Naive thymus-derived CD8-positive, alpha-beta T cell (primary cell): ENCODE data around the gene M6PR. TPM values are rescaled to one million over a fixed set of nuclear protein-coding genes. Genes with fewer than 3 reads are reported as not detected.
"Not testable (repeated sequence)": the region's sequence is repeated elsewhere in the genome, so short reads cannot be mapped to it uniquely, and the experiment has no call there.

Source experiments
- ATAC-seq, 2 donors: fragments of 150-1000 bp; cut with Tn5 transposase in 1 of 2; sonication (Bioruptor Pico), chemical (Tn5 transposase) in 1 of 2; 1 replicate in 1 of 2; 2 replicates in 1 of 2; pipeline ENCODE4 v1.10.0; 2021; ENCODE audit warnings: mild to moderate bottlenecking in 2 of 2, moderate library complexity in 2 of 2
- POLR2A ChIA-PET: fragments of 350-600 bp; sonication (Branson Sonifier 250); formaldehyde crosslinking; loops from one replicate; lab custom pipeline; 2021; ENCODE audit warnings: antibody characterized with exemption; lab: Charles Lee
- DNase-seq, 10 donors: peaks; one replicate each; pipeline versions ENCODE4 v3.0.0 to v3.0.0-alpha.2; 2020 to 2022
- H3K27ac Mint-ChIP-seq, 10 donors: one replicate each; pipeline ENCODE4 v1.8.0; 2020 to 2022; ENCODE audit warnings: mild to moderate bottlenecking in 10 of 10, mixed read lengths in 10 of 10, moderate library complexity in 4 of 10, inconsistent platforms in 1 of 10
- H3K27me3 Mint-ChIP-seq, 5 donors: one replicate each; pipeline ENCODE4 v1.8.0; 2021 to 2022; ENCODE audit warnings: mixed read lengths in 5 of 5
- H3K36me3 Mint-ChIP-seq, 3 donors: one replicate each; pipeline ENCODE4 v1.8.0; 2020 to 2022; ENCODE audit warnings: mixed read lengths in 3 of 3, mild to moderate bottlenecking in 2 of 3, inconsistent platforms in 1 of 3
- H3K4me1 Mint-ChIP-seq, 4 donors: one replicate each; pipeline ENCODE4 v1.8.0; 2021 to 2022; ENCODE audit warnings: mixed read lengths in 4 of 4
- H3K4me3 Mint-ChIP-seq, 10 donors: one replicate each; pipeline ENCODE4 v1.8.0; 2020 to 2022; ENCODE audit warnings: mild to moderate bottlenecking in 10 of 10, mixed read lengths in 10 of 10, moderate library complexity in 6 of 10, inconsistent platforms in 1 of 10
- H3K9me3 Mint-ChIP-seq, 9 donors: one replicate each; pipeline ENCODE4 v1.8.0; 2020 to 2022; ENCODE audit warnings: mixed read lengths in 9 of 9, mild to moderate bottlenecking in 3 of 9, inconsistent platforms in 1 of 9, moderate library complexity in 1 of 9
- polyA plus RNA-seq, 3 donors: library from polyadenylated mRNA; unstranded; fragments of 300-500 nt; fragmentation: Illumina TruSeq; gene quantifications; one replicate each; pipeline ENCODE4 v1.2.3, GENCODE V29; 2021
- total RNA-seq, 8 experiments: library from RNA in 2 of 8; stranded (reverse) in 2 of 8; gene quantifications; one replicate each; pipeline ENCODE4 v1.2.3 and lab custom pipeline; 2021 to 2026

M6PR gene
- total and polyA plus RNA-seq, 5 experiments from 2014 or later = 173 to 260 (median 228) TPM

DNA sequence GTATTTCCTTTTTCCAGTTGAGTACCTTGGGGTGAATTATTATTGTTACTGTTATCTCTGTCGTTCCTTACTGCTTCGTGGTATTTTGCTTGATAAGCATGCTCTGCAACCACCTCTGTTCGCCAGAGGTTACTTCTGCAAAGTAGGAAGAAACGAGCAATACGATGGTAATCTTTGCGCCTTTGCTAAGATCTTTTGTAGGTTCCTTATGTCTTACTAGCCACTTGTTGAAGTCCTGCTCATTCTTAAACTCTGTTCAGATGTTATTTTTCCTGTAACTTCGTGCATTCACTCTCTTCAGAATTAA is 729 bp upstream of the M6PR start:
- Mint-ChIP-seq H3K4me1 (peaks cover 43 to 81% (median 67%) of the 10 kb centered on the region in 4 donors), H3K27me3 (no peaks in the 10 kb centered on the region), H3K9me3 (peaks cover 0 to 10% (median 5%) of the 10 kb centered on the region in 9 donors), H3K36me3 (peaks cover 0 to 24% (median 7%) of the 10 kb centered on the region in 3 donors), H3K4me3 (peak overlapping the region; percentile 91 to 97 (median 95)), H3K27ac (peak overlapping the region; percentile 91 to 99 (median 94))
- ATAC-seq (peak in 1 of 2 donors; percentile 41), DNase-seq (no peak)
- POLR2A ChIA-PET = interaction anchor here (0.9 to 4.9 kb wide), 15 partner anchors 10 to 305 kb away, joined by 3 to 51 read pairs (median 6); partner anchors contain the start of gene PHC1

DNA sequence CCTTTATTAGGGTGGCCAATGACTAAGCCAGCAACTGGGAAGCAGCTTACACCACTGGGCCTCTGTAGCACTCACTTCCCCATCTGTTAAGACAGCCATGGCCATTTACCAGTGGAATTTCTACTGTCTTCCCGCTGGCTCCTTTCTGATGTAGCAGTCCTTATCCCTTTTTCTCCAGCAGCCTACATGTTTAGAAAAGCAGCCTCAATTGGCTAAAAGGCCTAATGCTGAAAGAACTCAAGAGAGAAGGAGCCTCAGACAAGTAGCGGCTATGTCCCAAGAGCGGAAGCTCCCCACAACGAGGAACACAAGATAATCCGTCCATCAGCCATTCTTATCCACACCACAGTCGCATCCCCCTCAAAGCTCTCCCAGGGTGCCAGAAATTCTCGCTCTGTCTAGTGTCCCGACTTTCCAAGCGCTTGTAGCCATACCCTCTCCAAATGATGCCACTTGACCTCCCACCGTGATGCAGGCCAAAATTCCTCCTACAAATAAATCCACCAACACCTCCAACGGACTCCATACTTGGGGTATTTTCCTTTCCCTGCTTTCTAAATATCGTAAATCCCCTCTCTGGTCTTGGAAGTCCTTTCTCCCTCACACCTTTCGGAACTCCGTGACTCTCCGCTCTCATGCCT is 624 bp downstream of the M6PR start:
- Mint-ChIP-seq H3K27ac (peak overlapping the region; percentile 91 to 99 (median 94)), H3K4me1 (peaks cover 41 to 68% (median 58%) of the 10 kb centered on the region in 4 donors), H3K9me3 (peaks cover 0 to 10% (median 5%) of the 10 kb centered on the region in 9 donors), H3K27me3 (no peaks in the 10 kb centered on the region), H3K36me3 (peaks cover 0 to 37% (median 7%) of the 10 kb centered on the region in 3 donors), H3K4me3 (peak overlapping the region; percentile 91 to 97 (median 95))
- DNase-seq (peak in 1 of 10 donors; percentile 16), ATAC-seq (no peak)
- POLR2A ChIA-PET = interaction anchor here (0.5 to 4.9 kb wide), 13 partner anchors 9 to 251 kb away, joined by 3 to 51 read pairs (median 5); partner anchors contain the start of genes PHC1 and RIMKLB

DNA sequence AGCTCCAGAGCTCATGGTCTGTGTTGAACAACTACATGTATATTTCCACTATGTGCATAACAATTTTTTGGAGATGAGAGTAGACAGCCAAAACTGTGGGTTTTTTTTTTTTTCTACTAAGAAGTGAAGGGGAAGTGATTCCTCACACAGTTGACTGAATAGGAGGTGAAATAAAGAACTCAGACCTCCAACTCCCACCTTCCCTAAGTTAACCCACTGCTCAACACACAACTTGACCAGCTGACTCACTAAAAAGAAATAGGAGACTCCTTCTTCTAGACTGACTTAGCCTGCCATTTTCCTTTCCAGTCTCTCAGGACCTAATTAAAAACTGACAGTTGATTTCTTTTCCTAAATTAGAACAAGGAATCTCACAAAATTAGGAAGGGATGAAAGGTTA is 1.7 kb downstream of the M6PR start:
- ATAC-seq (no peak), DNase-seq (no peak)
- H3K9me3 Mint-ChIP-seq = peaks cover 0 to 3% (median under 1%) of the 10 kb centered on the region in 9 donors
- peak overlapping the region in 8 of 10 donors; percentile 34 to 97 (median 52) for H3K4me3 Mint-ChIP-seq
- POLR2A ChIA-PET = interaction anchor here (0.7 to 4.9 kb wide), 3 partner anchors 32 to 234 kb away, joined by 3 to 47 read pairs (median 28); partner anchors contain the start of gene PHC1
- peaks cover 0 to 46% (median 4%) of the 10 kb centered on the region in 3 donors for H3K36me3 Mint-ChIP-seq
- H3K4me1 Mint-ChIP-seq = peaks cover 32 to 57% (median 49%) of the 10 kb centered on the region in 4 donors
- no peaks in the 10 kb centered on the region for H3K27me3 Mint-ChIP-seq
- peak overlapping the region in 7 of 10 donors; percentile 50 to 96 (median 82) for H3K27ac Mint-ChIP-seq

DNA sequence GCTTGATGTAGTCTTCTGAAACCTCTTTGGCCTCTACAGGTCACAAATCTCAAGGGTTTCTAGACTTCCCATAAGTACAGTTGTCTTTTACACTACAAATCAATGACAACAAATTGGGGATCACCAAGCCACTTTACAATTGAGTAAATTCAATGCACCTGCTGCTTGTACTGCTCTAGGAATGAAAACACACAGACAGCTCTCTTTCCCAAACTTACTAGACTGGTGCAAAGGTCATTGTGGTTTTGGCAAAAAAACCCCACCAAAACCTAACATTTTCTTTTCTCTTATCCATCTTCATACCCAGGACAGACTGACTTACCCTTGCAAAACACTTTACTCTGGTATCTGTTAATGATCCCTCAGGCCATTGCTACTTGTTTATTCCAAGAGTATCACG is 2.7 kb downstream of the M6PR start:
- Mint-ChIP-seq H3K4me1 (peaks cover 29 to 51% (median 39%) of the 10 kb centered on the region in 4 donors), H3K4me3 (peak overlapping the region; percentile 1 to 96 (median 25)), H3K9me3 (no peaks in the 10 kb centered on the region), H3K27ac (peak overlapping the region; percentile 53 to 94 (median 80)), H3K27me3 (no peaks in the 10 kb centered on the region), H3K36me3 (peaks cover 0 to 56% (median 4%) of the 10 kb centered on the region in 3 donors)
- ATAC-seq = no peak
- POLR2A ChIA-PET = no interaction called here
- no peak for DNase-seq

DNA sequence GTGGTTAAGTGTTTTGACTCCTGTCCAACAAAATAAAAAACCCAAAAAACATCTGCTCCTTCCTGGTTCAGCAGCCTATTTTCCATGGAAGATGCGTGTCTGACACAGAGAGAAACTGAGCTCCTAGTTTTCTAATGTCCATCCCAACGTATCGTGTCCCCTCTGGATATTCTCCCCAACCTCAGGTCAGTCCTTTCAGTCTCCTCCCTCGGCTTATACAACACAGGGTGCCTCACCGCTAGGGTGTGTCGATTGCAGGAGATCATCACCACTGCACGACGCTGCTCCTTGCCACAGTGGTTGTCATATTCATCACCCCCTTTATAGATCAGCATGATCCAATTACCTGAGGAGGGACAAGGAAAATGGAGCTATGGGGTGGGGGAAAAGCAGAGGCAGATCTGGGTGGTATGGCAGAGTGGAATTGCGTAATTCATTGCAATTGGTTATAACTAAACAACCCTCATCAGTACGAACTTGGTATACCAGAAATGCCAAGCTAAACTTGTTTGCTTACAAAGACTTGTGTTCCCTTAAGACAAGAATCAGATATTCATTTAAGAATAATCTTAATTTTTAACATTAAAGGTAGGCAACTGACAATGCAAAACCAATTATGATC is 5.8 kb downstream of the M6PR start:
- H3K4me3 Mint-ChIP-seq = no peak overlapping the region
- peak overlapping the region in 4 of 10 donors; percentile 34 to 77 (median 50) for H3K27ac Mint-ChIP-seq
- H3K36me3 Mint-ChIP-seq = peaks cover 0 to 71% (median 4%) of the 10 kb centered on the region in 3 donors
- POLR2A ChIA-PET = no interaction called here
- no peaks in the 10 kb centered on the region for H3K27me3 Mint-ChIP-seq
- DNase-seq (no peak), ATAC-seq (no peak)
- no peaks in the 10 kb centered on the region for H3K9me3 Mint-ChIP-seq
- peaks cover 21 to 36% (median 28%) of the 10 kb centered on the region in 4 donors for H3K4me1 Mint-ChIP-seq

DNA sequence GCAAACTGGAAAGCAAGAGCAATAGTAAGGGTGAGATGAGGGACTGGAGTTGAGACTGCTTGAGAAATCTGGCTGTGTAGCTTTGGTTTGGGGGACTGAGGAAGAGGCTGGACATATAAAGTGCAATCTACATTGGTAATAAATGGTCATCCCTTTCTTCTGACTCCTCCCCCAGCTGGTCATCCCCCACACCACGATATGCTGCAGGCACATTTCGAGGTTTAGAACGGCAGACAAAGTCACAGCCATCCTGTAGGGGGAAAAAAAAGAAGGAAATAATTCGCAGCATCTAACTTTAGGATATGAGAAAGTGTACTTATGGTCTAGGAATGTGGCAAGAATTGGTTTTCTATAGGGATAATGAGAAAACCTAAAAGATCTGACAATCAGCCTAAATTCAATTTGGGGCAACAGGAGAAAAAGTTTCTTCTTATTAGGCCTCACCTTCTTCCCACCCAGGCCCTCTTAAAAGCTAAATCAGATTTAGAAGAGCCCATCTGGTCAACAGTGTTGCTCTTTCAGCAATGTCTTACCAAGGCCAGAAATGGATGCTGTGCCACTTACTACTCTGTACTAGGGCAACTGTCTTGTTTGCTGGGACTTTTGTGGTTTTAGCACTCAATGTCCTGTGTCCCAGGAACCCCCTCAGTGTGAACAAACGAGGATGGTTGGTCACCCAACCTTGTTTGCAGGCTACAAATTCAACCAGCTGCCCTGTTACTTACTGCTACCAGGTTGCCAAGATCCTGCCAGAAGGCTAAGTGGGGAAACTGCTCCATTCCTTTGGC is 7.6 kb downstream of the M6PR start:
- Mint-ChIP-seq H3K4me3 (no peak overlapping the region), H3K27ac (peak overlapping the region; percentile 1 to 77 (median 42)), H3K36me3 (peaks cover 0 to 82% (median 11%) of the 10 kb centered on the region in 3 donors), H3K27me3 (no peaks in the 10 kb centered on the region), H3K9me3 (no peaks in the 10 kb centered on the region), H3K4me1 (peaks cover 10 to 18% (median 13%) of the 10 kb centered on the region in 4 donors)
- DNase-seq (no peak), ATAC-seq (no peak)
- POLR2A ChIA-PET = no interaction called here

DNA sequence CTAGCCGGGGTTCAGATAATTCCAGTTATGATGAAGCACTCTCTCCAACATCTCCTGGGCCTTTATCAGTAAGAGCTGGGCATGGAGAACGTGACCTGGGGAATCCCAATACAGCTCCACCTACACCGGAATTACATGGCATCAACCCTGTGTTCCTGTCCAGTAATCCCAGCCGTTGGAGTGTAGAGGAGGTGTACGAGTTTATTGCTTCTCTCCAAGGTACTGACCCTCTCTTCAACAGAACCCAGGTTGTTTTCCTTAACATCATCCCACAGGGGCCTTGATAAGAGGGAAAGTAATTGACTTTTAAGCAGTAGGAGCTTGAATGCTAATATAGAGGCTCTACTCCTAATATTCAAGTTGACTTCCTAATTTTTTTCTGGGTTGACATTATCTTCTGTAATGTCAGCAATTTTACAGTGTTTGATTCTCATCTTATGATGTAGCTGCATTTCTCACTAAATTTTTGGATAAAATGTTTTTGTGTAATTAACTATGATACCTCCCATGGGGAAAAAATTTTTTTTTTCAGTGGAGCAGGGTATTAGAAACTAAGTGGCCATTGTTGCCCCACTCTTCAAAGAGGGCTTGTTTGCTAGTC is 11.5 kb downstream of the M6PR start:
- not testable (repeated sequence) for H3K27me3 Mint-ChIP-seq, DNase-seq, ATAC-seq, H3K4me1 Mint-ChIP-seq, H3K9me3 Mint-ChIP-seq, H3K4me3 Mint-ChIP-seq
- peak overlapping the region in 3 of 10 donors; percentile 19 to 87 (median 24) for H3K27ac Mint-ChIP-seq
- H3K36me3 Mint-ChIP-seq = peaks cover 0 to 72% (median 14%) of the 10 kb centered on the region in 3 donors
- POLR2A ChIA-PET = interaction anchor here (1.3 kb wide), 1 partner anchor 11 kb away, joined by 3 read pairs; the partner anchor contains the start of gene M6PR

DNA sequence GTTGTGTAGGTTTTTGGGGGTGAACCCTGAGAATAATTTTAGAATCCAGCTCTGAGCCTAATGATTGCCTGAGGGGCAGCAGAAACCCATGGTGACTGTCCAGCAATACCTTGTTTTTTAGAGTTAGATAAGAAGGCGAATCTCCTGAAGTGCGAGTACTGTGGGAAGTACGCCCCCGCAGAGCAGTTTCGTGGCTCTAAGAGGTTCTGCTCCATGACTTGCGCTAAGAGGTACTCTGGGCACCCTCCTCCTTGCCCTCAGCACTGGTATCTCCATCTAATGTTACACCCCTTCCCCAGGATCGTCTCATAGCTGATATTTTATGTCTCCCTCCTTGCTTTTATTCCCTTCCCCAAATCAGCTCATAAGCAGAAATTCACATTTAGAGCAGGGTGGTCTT is 12.7 kb downstream of the M6PR start:
- no peaks in the 10 kb centered on the region for H3K9me3 Mint-ChIP-seq
- H3K27me3 Mint-ChIP-seq = no peaks in the 10 kb centered on the region
- no peak for ATAC-seq
- peaks cover 0 to 68% (median 14%) of the 10 kb centered on the region in 3 donors for H3K36me3 Mint-ChIP-seq
- DNase-seq = no peak
- no peak overlapping the region for H3K4me3 Mint-ChIP-seq
- POLR2A ChIA-PET = no interaction called here
- H3K27ac Mint-ChIP-seq = peak overlapping the region in 2 of 10 donors; percentile 18 to 30
- H3K4me1 Mint-ChIP-seq = peaks cover 0 to 3% (median 0%) of the 10 kb centered on the region in 4 donors

DNA sequence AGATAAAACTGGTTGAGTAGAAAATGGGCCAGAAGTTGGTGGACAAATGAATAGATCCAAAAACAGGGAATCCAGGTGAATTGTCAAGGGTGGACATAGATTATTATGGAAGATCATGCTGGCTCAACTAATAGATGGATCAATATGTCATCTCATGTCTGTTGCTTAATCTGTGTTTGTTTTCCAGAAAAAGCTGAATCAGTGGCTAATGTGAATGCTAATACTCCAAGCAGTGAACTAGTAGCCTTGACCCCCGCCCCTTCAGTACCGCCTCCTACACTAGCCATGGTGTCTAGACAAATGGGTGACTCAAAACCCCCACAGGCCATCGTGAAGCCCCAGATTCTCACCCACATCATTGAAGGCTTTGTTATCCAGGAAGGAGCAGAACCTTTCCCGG is 15.4 kb downstream of the M6PR start:
- H3K4me1 Mint-ChIP-seq, H3K9me3 Mint-ChIP-seq, H3K27me3 Mint-ChIP-seq, ATAC-seq, H3K4me3 Mint-ChIP-seq, DNase-seq, POLR2A ChIA-PET, H3K27ac Mint-ChIP-seq: not testable (repeated sequence)
- H3K36me3 Mint-ChIP-seq = peaks cover 0 to 74% (median 19%) of the 10 kb centered on the region in 3 donors

DNA sequence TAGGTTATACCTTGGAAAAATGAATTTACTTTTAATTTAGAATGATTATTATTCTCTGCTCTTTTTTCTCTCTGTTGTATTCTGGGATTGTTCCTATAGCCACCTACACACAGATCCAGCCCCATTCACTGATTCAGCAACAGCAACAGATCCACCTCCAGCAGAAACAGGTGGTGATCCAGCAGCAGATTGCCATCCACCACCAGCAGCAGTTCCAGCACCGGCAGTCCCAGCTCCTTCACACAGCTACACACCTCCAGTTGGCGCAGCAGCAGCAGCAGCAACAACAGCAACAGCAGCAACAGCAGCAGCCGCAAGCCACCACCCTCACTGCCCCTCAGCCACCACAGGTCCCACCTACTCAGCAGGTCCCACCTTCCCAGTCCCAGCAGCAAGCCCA is 17.0 kb downstream of the M6PR start:
- H3K27me3 Mint-ChIP-seq, DNase-seq, H3K4me1 Mint-ChIP-seq, H3K9me3 Mint-ChIP-seq, POLR2A ChIA-PET, ATAC-seq, H3K4me3 Mint-ChIP-seq: not testable (repeated sequence)
- H3K27ac Mint-ChIP-seq = peak overlapping the region in 1 of 10 donors; percentile 80
- H3K36me3 Mint-ChIP-seq = peaks cover 0 to 66% (median 18%) of the 10 kb centered on the region in 3 donors

DNA sequence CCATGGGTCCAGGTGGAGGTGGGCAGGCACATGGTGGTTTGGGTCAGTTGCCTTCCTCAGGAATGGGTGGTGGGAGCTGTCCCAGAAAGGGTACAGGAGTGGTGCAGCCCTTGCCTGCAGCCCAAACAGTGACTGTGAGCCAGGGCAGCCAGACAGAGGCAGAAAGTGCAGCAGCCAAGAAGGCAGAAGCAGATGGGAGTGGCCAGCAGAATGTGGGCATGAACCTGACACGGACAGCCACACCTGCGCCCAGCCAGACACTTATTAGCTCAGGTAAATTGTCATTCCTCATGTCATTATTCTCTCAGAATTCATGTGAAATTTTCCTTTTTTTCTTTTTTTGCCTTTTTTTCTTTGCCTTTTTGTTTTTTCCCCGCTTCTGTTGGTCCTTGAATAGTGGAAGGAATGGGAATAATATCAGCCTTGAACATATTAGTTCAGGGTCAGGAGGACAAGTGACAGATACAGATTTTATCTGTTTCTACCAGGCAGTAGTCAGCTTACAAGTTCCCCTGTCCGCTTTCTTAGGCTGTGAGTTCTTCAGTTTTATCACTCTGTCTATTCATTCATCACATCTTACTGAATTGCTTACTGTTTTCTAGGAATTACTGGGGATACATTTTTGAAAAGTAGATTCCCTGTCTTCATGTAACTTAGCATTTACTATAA is 18.7 kb downstream of the M6PR start:
- DNase-seq, H3K9me3 Mint-ChIP-seq, H3K27me3 Mint-ChIP-seq, H3K4me1 Mint-ChIP-seq, H3K27ac Mint-ChIP-seq, POLR2A ChIA-PET, ATAC-seq, H3K4me3 Mint-ChIP-seq: not testable (repeated sequence)
- peaks cover 0 to 54% (median 9%) of the 10 kb centered on the region in 3 donors for H3K36me3 Mint-ChIP-seq
